Suprapubic skin (tissue), 4 donors: ENCODE measurements around the gene SEMA5A. TPM values are rescaled to one million over a fixed set of nuclear protein-coding genes. Genes with fewer than 3 reads are reported as not detected.

Experiments used
- DNase-seq, 2 donors: peaks; one replicate each; pipeline ENCODE4 v3.0.0-alpha.2; 2019; ENCODE audit warnings: low spot score in 2 of 2
- H3K27ac ChIP-seq: fragments of 200-600 bp; sonication (generic); one replicate; pipeline ENCODE4 v1.5.1; 2019
- H3K27me3 ChIP-seq: fragments of 200-600 bp; sonication (generic); one replicate; pipeline ENCODE4 v1.5.1; 2019
- H3K36me3 ChIP-seq: fragments of 200-600 bp; sonication (generic); one replicate; pipeline ENCODE4 v1.5.1; 2019
- H3K4me1 ChIP-seq: fragments of 200-600 bp; sonication (generic); one replicate; pipeline ENCODE4 v1.5.1; 2019
- H3K4me3 ChIP-seq: fragments of 200-600 bp; sonication (generic); one replicate; pipeline ENCODE4 v1.5.1; 2019; ENCODE audit warnings: mild to moderate bottlenecking
- H3K9me3 ChIP-seq: fragments of 200-600 bp; sonication (generic); one replicate; pipeline ENCODE4 v1.5.1; 2019
- EP300 ChIP-seq: sonication (generic); formaldehyde crosslinking; IDR thresholded peaks from one replicate; pipeline ENCODE4 v1.6.1; 2017; ENCODE audit warnings: antibody characterized with exemption
- POLR2A ChIP-seq, 2 donors: fragments of 450-650 bp; IDR thresholded peaks; one replicate each; pipeline ENCODE4 v1.6.1; 2017; ENCODE audit warnings: antibody characterized with exemption in 2 of 2, mild to moderate bottlenecking in 2 of 2, moderate library complexity in 2 of 2
- POLR2AphosphoS5 ChIP-seq, 3 donors: sonication (generic); formaldehyde crosslinking; IDR thresholded peaks; one replicate each; pipeline ENCODE4 v1.6.1; 2017; ENCODE audit warnings: antibody characterized with exemption in 3 of 3
- WGBS: methylation state at CpG from one replicate; pipeline ENCODE4 v1.1.5; 2018; 5-methylcytosine and 5-hydroxymethylcytosine counted together
- total RNA-seq, 4 donors: library from RNA; depleted of rRNA; stranded (reverse); fragments of >200 nt; gene quantifications; one replicate each; pipeline ENCODE4 v1.1.0, GENCODE V29; 2016
- TF ChIP-seq, protein P1 (sequence below), 2 donors: fragments of 200-600 bp in 1 of 2; fragments of 450-650 bp in 1 of 2; sonication (generic) in 1 of 2; IDR thresholded peaks; one replicate each; pipeline ENCODE4 v1.5.1; 2016 to 2019; ENCODE audit warnings: antibody characterized with exemption in 2 of 2, mild to moderate bottlenecking in 1 of 2, moderate library complexity in 1 of 2

The SEMA5A gene
- total RNA-seq, 4 donors from 2014 or later, result 14.5 to 31.7 (median 23.4) TPM

- Histone ChIP-seq H3K4me1 (no peaks in the 10 kb centered on the region), H3K27me3 (no peaks in the 10 kb centered on the region), H3K36me3 (no peaks in the 10 kb centered on the region), H3K4me3 (no peak overlapping the region), H3K9me3 (no peaks in the 10 kb centered on the region), H3K27ac (no peak overlapping the region)
- WGBS, result 65% methylated on average over 2 of the region's 2 CpGs
- TF ChIP-seq, protein P1, sequence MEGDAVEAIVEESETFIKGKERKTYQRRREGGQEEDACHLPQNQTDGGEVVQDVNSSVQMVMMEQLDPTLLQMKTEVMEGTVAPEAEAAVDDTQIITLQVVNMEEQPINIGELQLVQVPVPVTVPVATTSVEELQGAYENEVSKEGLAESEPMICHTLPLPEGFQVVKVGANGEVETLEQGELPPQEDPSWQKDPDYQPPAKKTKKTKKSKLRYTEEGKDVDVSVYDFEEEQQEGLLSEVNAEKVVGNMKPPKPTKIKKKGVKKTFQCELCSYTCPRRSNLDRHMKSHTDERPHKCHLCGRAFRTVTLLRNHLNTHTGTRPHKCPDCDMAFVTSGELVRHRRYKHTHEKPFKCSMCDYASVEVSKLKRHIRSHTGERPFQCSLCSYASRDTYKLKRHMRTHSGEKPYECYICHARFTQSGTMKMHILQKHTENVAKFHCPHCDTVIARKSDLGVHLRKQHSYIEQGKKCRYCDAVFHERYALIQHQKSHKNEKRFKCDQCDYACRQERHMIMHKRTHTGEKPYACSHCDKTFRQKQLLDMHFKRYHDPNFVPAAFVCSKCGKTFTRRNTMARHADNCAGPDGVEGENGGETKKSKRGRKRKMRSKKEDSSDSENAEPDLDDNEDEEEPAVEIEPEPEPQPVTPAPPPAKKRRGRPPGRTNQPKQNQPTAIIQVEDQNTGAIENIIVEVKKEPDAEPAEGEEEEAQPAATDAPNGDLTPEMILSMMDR (IDR thresholded peaks at IDR 0.05), result no peak
- TF ChIP-seq POLR2AphosphoS5 (IDR thresholded peaks at IDR 0.05) (no peak), POLR2A (IDR thresholded peaks at IDR 0.05) (no peak)
- no peak for DNase-seq
Measured at GRCh38 chr5:9192266-9192665, 353.6 kb downstream of the SEMA5A start.

DNA sequence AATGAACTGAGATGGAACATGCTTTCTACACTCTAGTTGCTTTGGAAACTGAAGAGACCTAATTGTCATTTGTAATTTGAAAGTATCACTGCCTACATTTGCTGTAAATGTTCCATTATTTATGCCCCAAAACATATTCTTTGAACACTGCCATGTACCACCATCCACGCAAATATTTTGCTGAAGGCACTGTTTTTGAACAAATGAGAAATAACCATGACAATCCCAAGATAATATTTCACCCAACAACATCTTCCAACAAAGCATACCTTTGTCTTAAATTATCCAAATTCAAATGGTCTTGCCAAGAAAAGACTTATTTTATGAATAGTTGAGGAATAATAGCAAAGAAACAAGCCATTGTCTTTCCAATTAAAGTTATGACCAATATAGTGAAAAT lies 356.2 kb downstream of the SEMA5A start:
- H3K4me1 ChIP-seq, result no peaks in the 10 kb centered on the region
- no peaks in the 10 kb centered on the region for H3K27me3 ChIP-seq
- no peak for DNase-seq
- H3K9me3 ChIP-seq, result no peaks in the 10 kb centered on the region
- TF ChIP-seq EP300 (no peak), POLR2A (IDR thresholded peaks at IDR 0.05) (no peak), POLR2AphosphoS5 (IDR thresholded peaks at IDR 0.05) (no peak)
- TF ChIP-seq, protein P1 (IDR thresholded peaks at IDR 0.05), result no peak
- H3K36me3 ChIP-seq, result no peaks in the 10 kb centered on the region
- H3K4me3 ChIP-seq, result no peak overlapping the region
- WGBS, result 74% methylated on average over 1 of the region's 1 CpG
- no peak overlapping the region for H3K27ac ChIP-seq

DNA sequence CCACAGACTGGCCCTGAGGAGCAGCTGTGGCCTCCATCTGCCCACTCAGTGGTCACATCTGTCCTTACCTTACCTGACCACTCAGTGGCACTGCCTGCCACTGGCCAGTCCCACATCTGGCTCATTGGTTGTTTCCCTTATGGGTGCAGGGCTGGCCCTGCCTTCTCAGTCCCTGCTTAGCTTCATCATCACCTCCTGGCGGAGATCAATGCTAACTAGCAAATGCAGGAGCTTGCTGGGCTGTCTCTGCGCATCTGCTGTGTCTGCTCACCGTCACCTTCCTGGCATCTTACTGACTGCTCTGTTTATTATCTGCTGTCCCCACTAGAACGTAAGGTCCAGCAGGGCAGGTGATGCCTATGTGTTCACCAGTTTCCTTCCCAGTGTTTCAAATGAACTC lies 356.9 kb downstream of the SEMA5A start:
- Histone ChIP-seq H3K9me3 (no peaks in the 10 kb centered on the region), H3K4me1 (no peaks in the 10 kb centered on the region), H3K27me3 (no peaks in the 10 kb centered on the region), H3K4me3 (no peak overlapping the region), H3K36me3 (no peaks in the 10 kb centered on the region), H3K27ac (no peak overlapping the region)
- no peak for TF ChIP-seq POLR2AphosphoS5 (IDR thresholded peaks at IDR 0.05)
- no peak for TF ChIP-seq EP300
- TF ChIP-seq POLR2A (IDR thresholded peaks at IDR 0.05), result no peak
- TF ChIP-seq, protein P1 (IDR thresholded peaks at IDR 0.05), result no peak
- 97% methylated on average over 4 of the region's 4 CpGs for WGBS
- DNase-seq, result no peak

GRCh38 chr5:9188131-9188530 lies 357.7 kb downstream of the SEMA5A start:
- H3K27ac ChIP-seq, result no peak overlapping the region
- H3K4me3 ChIP-seq, result no peak overlapping the region
- H3K4me1 ChIP-seq, result no peaks in the 10 kb centered on the region
- H3K36me3 ChIP-seq, result no peaks in the 10 kb centered on the region
- TF ChIP-seq POLR2A (IDR thresholded peaks at IDR 0.05), result no peak
- TF ChIP-seq, protein P1 (IDR thresholded peaks at IDR 0.05), result no peak
- no peak for TF ChIP-seq EP300
- TF ChIP-seq POLR2AphosphoS5 (IDR thresholded peaks at IDR 0.05), result no peak
- no peaks in the 10 kb centered on the region for H3K27me3 ChIP-seq
- no peaks in the 10 kb centered on the region for H3K9me3 ChIP-seq
- no peak for DNase-seq
- WGBS, result 95% methylated on average over 5 of the region's 5 CpGs

DNA sequence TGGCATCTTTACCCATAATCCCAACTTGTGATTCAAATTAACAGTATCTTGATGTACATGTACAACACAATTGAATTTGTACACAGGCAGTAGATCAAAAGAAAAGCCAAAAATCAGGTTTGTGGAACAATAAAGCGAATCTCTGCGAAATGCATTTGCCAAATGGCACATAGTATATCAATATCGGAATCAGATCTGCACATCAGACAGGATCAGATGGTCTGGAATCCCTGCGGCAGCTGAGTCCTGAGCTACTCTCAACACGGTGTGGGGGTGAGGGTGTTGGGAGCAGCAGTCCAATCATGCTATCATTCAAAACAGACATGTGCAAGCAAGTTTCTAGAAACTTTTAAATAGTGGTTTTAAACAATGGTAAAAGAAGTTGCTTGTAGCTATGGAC lies 358.3 kb downstream of the SEMA5A start:
- Histone ChIP-seq H3K4me3 (no peak overlapping the region), H3K4me1 (no peaks in the 10 kb centered on the region), H3K9me3 (no peaks in the 10 kb centered on the region), H3K27ac (no peak overlapping the region), H3K36me3 (no peaks in the 10 kb centered on the region), H3K27me3 (no peaks in the 10 kb centered on the region)
- 92% methylated on average over 5 of the region's 5 CpGs for WGBS
- DNase-seq, result no peak
- TF ChIP-seq, protein P1 (IDR thresholded peaks at IDR 0.05), result no peak
- TF ChIP-seq EP300 (no peak), POLR2AphosphoS5 (IDR thresholded peaks at IDR 0.05) (no peak), POLR2A (IDR thresholded peaks at IDR 0.05) (no peak)
